K562 (cell line): ENCODE measurements around the gene EFCAB12.

Experiments used
- CTCF ChIP-seq, 3 experiments: IDR thresholded peaks in 2 of 3; conservative IDR thresholded peaks in 1 of 3; 2 replicates each; pipeline ENCODE4 v1.5.1; 2011 to 2012; ENCODE audit warnings: low read length in 3 of 3, mild to moderate bottlenecking in 3 of 3, control low read depth in 2 of 3, improper control_type of control experiment in 1 of 3, inconsistent platforms in 1 of 3, low read depth in 1 of 3, mixed read lengths in 1 of 3, moderate library complexity in 1 of 3; ENCODE audit not compliant: insufficient read depth in 2 of 3
- FOXP4 ChIP-seq: sonication (generic); formaldehyde crosslinking; IDR thresholded peaks from 2 replicates; pipeline ENCODE4 v1.8.0; 2022; ENCODE audit warnings: mild to moderate bottlenecking, missing genetic modification reagents, borderline replicate concordance
- KDM1A ChIP-seq, 2 experiments: fragments of 450-650 bp; IDR thresholded peaks; 2 replicates each; pipeline ENCODE4 v1.6.1; 2016; ENCODE audit warnings: mild to moderate bottlenecking in 2 of 2
- MAX ChIP-seq: sonication (generic); formaldehyde crosslinking; IDR thresholded peaks from 2 replicates; pipeline ENCODE4 v1.9.0; 2022; ENCODE audit warnings: mild to moderate bottlenecking, missing genetic modification reagents
- NR1H2 ChIP-seq: sonication (generic); formaldehyde crosslinking; IDR thresholded peaks from 2 replicates; pipeline ENCODE4 v1.4.0; 2020; ENCODE audit warnings: mild to moderate bottlenecking, missing genetic modification reagents

GRCh38 chr3:129358772-129359371 is 69.6 kb downstream of the EFCAB12 start:
- TF ChIP-seq MAX (CRISPR knock-in tag) (no peak), NR1H2 (no peak), FOXP4 (CRISPR knock-in tag) (no peak), CTCF (IDR thresholded peaks at IDR 0.05 in 2 of 3, conservative IDR thresholded peaks at IDR 0.05 in 1 of 3; ENCODE audit: insufficient read depth in 2 of 3, low read depth in 1 of 3, low read length in 3 of 3) (no peak), KDM1A (IDR thresholded peaks at IDR 0.05) (0 out of 4 replicates have a peak, but pooled peaks of 1 of the 2 experiments have one; percentile 29)
